HG03095 (cell line): ENCODE results near the gene SLC17A7.

Experiments
- ATAC-seq: cut with Tn5 transposase; IDR thresholded peaks from one replicate; pipeline ENCODE4 v1.9.1; 2021; ENCODE audit warnings: moderate library complexity; ENCODE audit not compliant: unreplicated experiment

The SLC17A7 gene

GRCh38 chr19:49428547-49429451 lies 12.5 kb downstream of the SLC17A7 start:
- ATAC-seq = no peak

- ATAC-seq = no peak
These were observed 13.3 kb downstream of the SLC17A7 start for GRCh38 chr19:49427855-49428546.

- no peak for ATAC-seq
These were observed 14.0 kb downstream of the SLC17A7 start for GRCh38 chr19:49427339-49427738.

- ATAC-seq = no peak
These were observed 15.3 kb downstream of the SLC17A7 start for GRCh38 chr19:49425922-49426592.

GRCh38 chr19:49425178-49425577 lies 16.1 kb downstream of the SLC17A7 start, which contains the start of gene GFY:
Gene GFY, plus strand, starts transcription at chr19:49425388. Its CDS starts 1,043 bp downstream, at chr19:49426431.
- ATAC-seq = no peak

- ATAC-seq = no peak
These were observed 17.4 kb downstream of the SLC17A7 start for GRCh38 chr19:49423985-49424303.

- no peak for ATAC-seq
These were observed 18.0 kb downstream of the SLC17A7 start, which contains the start of gene PTH2 for GRCh38 chr19:49423071-49423984. Gene PTH2, minus strand, starts transcription at chr19:49423441. Its CDS starts 102 bp downstream, at chr19:49423339.

GRCh38 chr19:49422407-49423070 lies 18.8 kb downstream of the SLC17A7 start:
- ATAC-seq = no peak

GRCh38 chr19:49421878-49422202 lies 19.5 kb downstream of the SLC17A7 start:
- no peak for ATAC-seq

- no peak for ATAC-seq
These were observed 20.1 kb downstream of the SLC17A7 start for GRCh38 chr19:49421039-49421877.

- ATAC-seq = no peak
These were observed 21.1 kb downstream of the SLC17A7 start for GRCh38 chr19:49420227-49420626.

- ATAC-seq = no peak
These were observed 22.2 kb downstream of the SLC17A7 start for GRCh38 chr19:49419173-49419572.

GRCh38 chr19:49418511-49418910 lies 22.8 kb downstream of the SLC17A7 start:
- no peak for ATAC-seq

- no peak for ATAC-seq
These were observed 24.2 kb downstream of the SLC17A7 start for GRCh38 chr19:49417088-49417487.

- no peak for ATAC-seq
These were observed 25.5 kb downstream of the SLC17A7 start for GRCh38 chr19:49415810-49416200.

GRCh38 chr19:49415102-49415809 lies 26.1 kb downstream of the SLC17A7 start:
- no peak for ATAC-seq

GRCh38 chr19:49414256-49414655 lies 27.1 kb downstream of the SLC17A7 start:
- no peak for ATAC-seq

- ATAC-seq = no peak
These were observed 28.0 kb downstream of the SLC17A7 start for GRCh38 chr19:49413348-49413747.
